OCI-M2 (cell line): Measurements from ENCODE around the gene ACTL8.
"Not testable (repeated sequence)": the region's sequence is repeated elsewhere in the genome, so short reads cannot be mapped to it uniquely, and the experiment has no call there.

ENCODE experiments used
- DNase-seq: peaks from one replicate; lab custom pipeline; 2025; ENCODE audit not compliant: unreplicated experiment; lab: John Stamatoyannopoulos, UW

The ACTL8 gene

GRCh38 chr1:17734609-17735008 is 20.5 kb upstream of the ACTL8 start:
- no peak for DNase-seq

- no peak for DNase-seq
Measured at GRCh38 chr1:17735348-17735747, 19.8 kb upstream of the ACTL8 start.

GRCh38 chr1:17735793-17736192 is 19.3 kb upstream of the ACTL8 start:
- no peak for DNase-seq

GRCh38 chr1:17736625-17737024 is 18.5 kb upstream of the ACTL8 start:
- DNase-seq: no peak

- no peak for DNase-seq
Measured at GRCh38 chr1:17739050-17739449, 16.1 kb upstream of the ACTL8 start.

- DNase-seq: no peak
Measured at GRCh38 chr1:17741052-17741451, 14.1 kb upstream of the ACTL8 start.

- no peak for DNase-seq
Measured at GRCh38 chr1:17742583-17742982, 12.6 kb upstream of the ACTL8 start.

- DNase-seq: no peak
Measured at GRCh38 chr1:17743008-17743647, 12.0 kb upstream of the ACTL8 start.

GRCh38 chr1:17743925-17744324 is 11.2 kb upstream of the ACTL8 start:
- no peak for DNase-seq

GRCh38 chr1:17744666-17745478 is 10.3 kb upstream of the ACTL8 start:
- DNase-seq: no peak

GRCh38 chr1:17745479-17745955 is 9.6 kb upstream of the ACTL8 start:
- no peak for DNase-seq

- not testable (repeated sequence) for DNase-seq
Measured at GRCh38 chr1:17746281-17746680, 8.9 kb upstream of the ACTL8 start.

GRCh38 chr1:17746920-17747319 is 8.2 kb upstream of the ACTL8 start:
- no peak for DNase-seq

GRCh38 chr1:17750333-17750732 is 4.8 kb upstream of the ACTL8 start:
- no peak for DNase-seq

GRCh38 chr1:17752356-17752755 is 2.8 kb upstream of the ACTL8 start:
- no peak for DNase-seq

- no peak for DNase-seq
Measured at GRCh38 chr1:17757426-17757825, 2.3 kb downstream of the ACTL8 start.

- no peak for DNase-seq
Measured at GRCh38 chr1:17759114-17759513, 4.0 kb downstream of the ACTL8 start.

- DNase-seq: no peak
Measured at GRCh38 chr1:17762313-17762712, 7.2 kb downstream of the ACTL8 start.

- no peak for DNase-seq
Measured at GRCh38 chr1:17763417-17763816, 8.3 kb downstream of the ACTL8 start.

GRCh38 chr1:17763995-17764394 is 8.9 kb downstream of the ACTL8 start:
- no peak for DNase-seq

GRCh38 chr1:17764591-17764990 is 9.5 kb downstream of the ACTL8 start:
- DNase-seq: no peak
